Muscle of back (tissue), 10 donors: ENCODE results near the gene KLHL22. TPM values are rescaled to one million over a fixed set of nuclear protein-coding genes. Genes with fewer than 3 reads are reported as not detected.

Source experiments
- polyA plus RNA-seq, 10 donors: library from polyadenylated mRNA; unstranded; fragments of 120-200 nt; gene quantifications; one replicate each; pipeline ENCODE4 v1.2.1, GENCODE V29; 2013; ENCODE audit not compliant: insufficient read length in 10 of 10

KLHL22 gene
- polyA plus RNA-seq, 10 donors, result 27.6 to 38.3 (median 31.8) TPM

Other genes with a start within 250 kb of the KLHL22 start
- 10 to 100 TPM in 5 of 10 donors, 1 to 10 TPM in 5; 6.3 to 13.1 (median 10.9) TPM for gene RTN4R, start 227.5 kb downstream of the KLHL22 start, polyA plus RNA-seq
- 100 to 1,000 TPM in 1 of 10 donors, 10 to 100 TPM in 9; 37.7 to 101 (median 55.8) TPM for gene DGCR6L, start 175.7 kb downstream of the KLHL22 start, polyA plus RNA-seq
- gene ZNF74, start 101.6 kb downstream of the KLHL22 start, polyA plus RNA-seq, result 10 to 100 TPM; 10.6 to 17.8 (median 13.7) TPM
- 10 to 100 TPM in 9 of 10 donors, 1 to 10 TPM in 1; 9.5 to 21.0 (median 14.5) TPM for gene SCARF2, start 58.0 kb downstream of the KLHL22 start, polyA plus RNA-seq
- 10 to 100 TPM; 29.6 to 48.2 (median 38.3) TPM for gene MED15, start 11.8 kb upstream of the KLHL22 start, polyA plus RNA-seq